Middle frontal gyrus (tissue), 1 donor: Measurements from ENCODE around the gene ADRA2C.
A peak's percentile ranks its signal among the peaks of the same experiment; 100 is the strongest.

ENCODE experiments used
- DNase-seq: peaks from one replicate; pipeline ENCODE4 v3.0.0-alpha.2; 2015; ENCODE audit warnings: low spot score; ENCODE audit errors: extremely low spot score

ADRA2C gene

GRCh38 chr4:3775005-3775404 is 8.8 kb downstream of the ADRA2C start:
- no peak for DNase-seq

GRCh38 chr4:3775576-3775975 is 9.4 kb downstream of the ADRA2C start:
- DNase-seq, result no peak

GRCh38 chr4:3776166-3777032 is 10.2 kb downstream of the ADRA2C start:
- DNase-seq, result no peak

GRCh38 chr4:3777033-3777390 is 10.8 kb downstream of the ADRA2C start:
- no peak for DNase-seq

- no peak for DNase-seq
Measured at GRCh38 chr4:3777669-3778068, 11.5 kb downstream of the ADRA2C start.

- DNase-seq, result no peak
Measured at GRCh38 chr4:3779509-3779908, 13.3 kb downstream of the ADRA2C start.

GRCh38 chr4:3780347-3781171 is 14.4 kb downstream of the ADRA2C start:
- no peak for DNase-seq

GRCh38 chr4:3781193-3781886 is 15.2 kb downstream of the ADRA2C start:
- DNase-seq, result no peak

- DNase-seq, result no peak
Measured at GRCh38 chr4:3781997-3782930, 16.1 kb downstream of the ADRA2C start.

GRCh38 chr4:3783693-3784306 is 17.6 kb downstream of the ADRA2C start:
- DNase-seq, result no peak

- no peak for DNase-seq
Measured at GRCh38 chr4:3784454-3785291, 18.5 kb downstream of the ADRA2C start.

- no peak for DNase-seq
Measured at GRCh38 chr4:3785292-3785565, 19.0 kb downstream of the ADRA2C start.

- peak; percentile 11 for DNase-seq
Measured at GRCh38 chr4:3786196-3786869, 20.1 kb downstream of the ADRA2C start.

- no peak for DNase-seq
Measured at GRCh38 chr4:3787489-3788365, 21.5 kb downstream of the ADRA2C start.

- DNase-seq, result no peak
Measured at GRCh38 chr4:3788366-3788660, 22.1 kb downstream of the ADRA2C start.

GRCh38 chr4:3789587-3789986 is 23.4 kb downstream of the ADRA2C start:
- no peak for DNase-seq

GRCh38 chr4:3790006-3790561 is 23.9 kb downstream of the ADRA2C start:
- DNase-seq, result no peak

GRCh38 chr4:3791256-3791655 is 25.1 kb downstream of the ADRA2C start:
- no peak for DNase-seq
